GM19467 (cell line): Measurements from ENCODE around the gene NFIA.
"Not testable (repeated sequence)": the region's sequence is repeated elsewhere in the genome, so short reads cannot be mapped to it uniquely, and the experiment has no call there.

Experiments used
- ATAC-seq: cut with Tn5 transposase; IDR thresholded peaks from one replicate; pipeline ENCODE4 v1.9.1; 2021; ENCODE audit warnings: mild to moderate bottlenecking, moderate library complexity; ENCODE audit not compliant: unreplicated experiment

Gene NFIA

DNA sequence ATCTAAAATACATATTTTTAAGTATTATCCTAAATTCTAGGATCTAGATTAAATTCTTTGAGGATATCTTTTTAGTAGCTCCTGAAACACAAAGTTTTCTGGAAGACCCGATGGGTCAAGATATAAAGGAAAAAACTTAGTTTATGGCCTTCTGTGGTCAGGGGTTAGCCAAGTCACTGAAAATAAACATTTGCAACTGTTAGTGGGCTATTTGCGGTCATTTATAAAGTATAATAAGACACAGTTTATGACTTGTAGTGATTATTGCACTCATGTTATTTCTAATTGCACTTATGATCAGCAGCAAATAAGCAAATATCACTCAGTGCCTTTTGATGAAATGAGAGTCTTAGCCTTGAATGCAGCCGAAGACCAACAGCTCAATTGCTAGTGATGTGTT lies 183.3 kb downstream of the NFIA start:
- ATAC-seq: no peak

- ATAC-seq: no peak
These were observed 184.4 kb downstream of the NFIA start for GRCh38 chr1:61266738-61267137.

GRCh38 chr1:61268546-61269240 lies 186.3 kb downstream of the NFIA start:
- ATAC-seq: no peak

DNA sequence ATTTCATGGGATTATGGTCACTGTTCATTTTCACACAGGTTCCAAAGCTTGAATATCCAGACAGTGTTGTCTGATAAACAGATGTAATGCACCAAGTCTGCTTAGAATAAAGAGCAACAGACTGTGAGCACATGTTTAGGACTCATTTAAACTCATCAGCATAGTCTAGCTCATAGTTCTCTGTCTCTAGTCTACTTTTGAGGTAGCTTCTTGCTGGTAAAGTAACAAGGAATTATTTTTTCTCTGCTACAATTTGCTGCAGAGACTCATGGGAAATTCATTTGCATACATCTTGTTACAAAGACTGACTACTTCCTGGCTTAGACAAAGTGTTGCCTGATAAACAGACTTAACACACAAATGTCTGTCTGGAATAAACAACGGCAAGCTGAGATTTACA lies 187.2 kb downstream of the NFIA start:
- no peak for ATAC-seq

DNA sequence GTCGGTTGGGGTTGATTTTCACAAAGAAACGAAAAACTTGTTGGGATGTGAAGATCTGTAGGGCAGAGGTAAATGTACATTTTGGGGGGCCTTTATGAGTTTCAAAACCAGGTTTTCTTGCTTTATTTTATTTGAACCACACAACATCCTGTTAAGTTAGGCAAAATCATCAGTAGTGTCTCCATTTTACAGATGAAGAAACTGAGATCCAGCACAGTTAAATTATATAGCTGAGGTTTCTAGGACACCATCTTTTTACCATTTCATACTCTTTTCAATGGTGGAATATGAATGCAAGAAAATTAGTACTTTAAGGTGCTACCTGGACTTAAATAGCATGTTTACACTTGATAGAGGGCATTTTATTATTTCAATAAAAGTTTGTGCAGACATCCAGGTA lies 187.7 kb downstream of the NFIA start:
- no peak for ATAC-seq

GRCh38 chr1:61270761-61271411 lies 188.5 kb downstream of the NFIA start:
- ATAC-seq: no peak

DNA sequence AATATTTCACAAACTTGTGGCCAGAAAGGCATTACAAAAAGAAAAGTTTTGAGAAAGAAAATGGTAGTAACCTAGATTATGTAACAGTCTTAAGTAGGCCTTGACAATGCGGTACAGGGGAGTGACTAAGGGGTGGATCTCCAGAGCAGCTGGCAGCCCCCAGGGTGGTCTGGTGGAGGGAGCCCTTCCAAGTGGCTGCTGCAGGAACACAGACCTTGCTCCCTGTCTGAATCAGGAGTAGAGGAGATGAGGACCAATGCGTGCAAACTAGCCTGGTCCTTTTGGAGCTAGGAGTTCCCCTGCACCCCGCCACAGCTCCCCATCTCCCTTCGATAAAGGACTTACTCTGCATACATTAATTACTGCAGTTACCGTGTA lies 189.0 kb downstream of the NFIA start:
- no peak for ATAC-seq

GRCh38 chr1:61273167-61273705 lies 190.9 kb downstream of the NFIA start:
- ATAC-seq: no peak

GRCh38 chr1:61273861-61274260 lies 191.5 kb downstream of the NFIA start:
- no peak for ATAC-seq

GRCh38 chr1:61274939-61275338 lies 192.6 kb downstream of the NFIA start:
- ATAC-seq: no peak

DNA sequence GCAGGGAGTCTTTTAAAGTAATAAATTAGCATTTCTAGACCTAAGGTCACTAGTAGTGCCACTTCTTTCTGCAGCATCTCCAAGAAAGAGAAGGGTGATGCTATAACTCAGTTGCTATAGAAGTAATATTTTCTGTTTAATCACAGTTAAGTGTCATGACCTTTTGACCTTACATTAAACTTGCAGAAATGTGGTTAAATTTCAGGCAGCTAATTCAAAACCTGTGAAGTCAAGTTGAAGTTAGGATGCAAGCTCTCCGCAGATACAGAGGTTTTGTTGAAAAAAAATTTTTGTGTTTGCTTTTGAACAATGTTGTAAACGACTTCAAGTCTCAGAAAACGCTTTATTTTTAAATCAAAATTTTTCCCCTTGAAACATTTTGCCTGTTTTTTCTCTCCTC lies 193.9 kb downstream of the NFIA start:
- no peak for ATAC-seq

DNA sequence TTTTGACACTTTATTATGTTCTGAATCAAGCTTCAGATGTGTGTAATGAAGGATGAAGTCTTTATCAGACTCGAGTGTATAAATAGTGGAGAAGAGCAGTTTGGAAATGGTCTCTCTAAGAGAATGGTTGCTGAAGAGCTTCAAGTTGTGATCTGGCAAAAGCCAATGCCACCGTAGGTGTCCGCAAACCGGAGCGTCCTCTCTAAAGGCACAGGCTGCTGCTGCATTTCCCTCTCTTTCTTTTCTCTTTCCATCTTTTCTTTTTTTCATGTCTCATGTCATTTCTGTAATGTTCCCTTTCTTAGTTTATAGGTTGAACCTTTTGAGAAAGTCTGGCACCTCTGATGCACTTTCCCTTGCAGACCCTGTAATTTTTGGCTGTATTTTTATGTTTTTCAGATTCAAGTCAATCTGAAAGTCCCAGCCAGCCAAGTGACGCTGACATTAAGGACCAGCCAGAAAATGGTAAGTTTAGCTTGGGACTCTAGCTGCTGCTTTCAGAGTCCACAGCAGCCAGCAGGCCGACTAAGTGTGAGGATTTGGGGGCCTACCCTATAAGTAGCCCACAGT lies 194.8 kb downstream of the NFIA start:
- no peak for ATAC-seq

DNA sequence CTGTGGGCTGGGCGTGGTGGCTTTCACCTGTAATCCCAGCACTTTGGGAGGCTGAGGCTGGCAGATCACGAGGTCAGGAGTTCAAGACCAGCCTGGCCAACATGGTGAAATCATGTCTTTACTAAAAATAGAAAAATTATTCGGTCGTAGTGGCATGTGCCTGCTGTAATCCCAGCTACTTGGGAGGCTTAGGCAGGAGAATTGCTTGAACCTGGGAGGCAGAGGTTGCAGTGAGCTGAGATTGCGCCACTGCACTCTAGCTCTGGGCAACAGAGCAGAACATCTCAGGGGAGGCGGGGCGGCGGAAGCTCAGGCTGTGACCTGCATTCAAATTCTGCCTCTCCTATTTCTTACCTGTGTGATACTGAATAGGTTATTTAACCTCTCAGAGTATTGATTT lies 196.1 kb downstream of the NFIA start:
- not testable (repeated sequence) for ATAC-seq

GRCh38 chr1:61278966-61279365 lies 196.6 kb downstream of the NFIA start:
- no peak for ATAC-seq

GRCh38 chr1:61279570-61279969 lies 197.2 kb downstream of the NFIA start:
- ATAC-seq: no peak

GRCh38 chr1:61280452-61280851 lies 198.1 kb downstream of the NFIA start:
- ATAC-seq: no peak

GRCh38 chr1:61282387-61282786 lies 200.0 kb downstream of the NFIA start:
- ATAC-seq: no peak

GRCh38 chr1:61284248-61284854 lies 202.0 kb downstream of the NFIA start:
- ATAC-seq: no peak

- ATAC-seq: no peak
These were observed 202.6 kb downstream of the NFIA start for GRCh38 chr1:61284936-61285335.

DNA sequence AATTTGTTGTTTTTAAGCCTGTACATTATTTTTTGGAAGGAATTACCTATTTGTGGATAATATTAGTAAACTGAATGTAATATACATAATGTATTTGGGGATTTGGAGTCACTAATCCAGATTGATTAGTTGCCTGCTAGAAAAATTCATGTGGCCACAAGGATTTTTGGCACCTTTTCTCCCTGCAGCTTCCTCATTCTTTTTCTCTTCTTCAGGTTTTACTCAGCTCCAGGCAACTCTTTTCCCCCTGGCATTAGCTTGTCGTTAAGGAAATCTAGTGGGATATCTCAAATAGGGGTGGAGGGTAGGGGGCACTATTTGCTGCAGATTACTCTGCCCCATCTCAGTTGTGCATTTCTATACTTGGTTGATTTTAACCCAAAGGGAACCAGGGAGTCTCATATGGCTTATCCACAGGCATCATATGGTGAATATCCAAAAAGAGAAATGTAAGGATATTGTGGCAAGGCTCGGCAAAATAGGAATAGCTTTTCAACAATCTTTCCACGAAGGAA lies 203.1 kb downstream of the NFIA start:
- no peak for ATAC-seq

DNA sequence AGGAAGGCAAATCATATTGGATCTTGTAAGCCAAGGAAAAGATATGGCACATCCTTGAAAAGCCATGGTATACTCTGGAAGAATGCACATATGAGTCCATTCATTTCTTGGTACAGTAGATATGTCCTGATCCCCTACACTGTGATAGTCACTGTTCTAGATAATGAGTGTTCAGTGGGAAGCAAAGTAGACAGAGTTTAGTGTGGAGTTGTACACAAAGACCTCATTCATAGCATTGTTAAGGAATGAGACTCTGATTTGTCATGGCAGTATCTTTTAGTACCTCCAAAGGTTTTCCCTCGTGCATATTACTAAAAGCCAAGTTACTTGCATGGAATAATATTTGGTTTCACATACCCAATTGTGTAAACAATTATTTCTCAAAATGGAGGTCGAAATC lies 204.7 kb downstream of the NFIA start:
- ATAC-seq: no peak

DNA sequence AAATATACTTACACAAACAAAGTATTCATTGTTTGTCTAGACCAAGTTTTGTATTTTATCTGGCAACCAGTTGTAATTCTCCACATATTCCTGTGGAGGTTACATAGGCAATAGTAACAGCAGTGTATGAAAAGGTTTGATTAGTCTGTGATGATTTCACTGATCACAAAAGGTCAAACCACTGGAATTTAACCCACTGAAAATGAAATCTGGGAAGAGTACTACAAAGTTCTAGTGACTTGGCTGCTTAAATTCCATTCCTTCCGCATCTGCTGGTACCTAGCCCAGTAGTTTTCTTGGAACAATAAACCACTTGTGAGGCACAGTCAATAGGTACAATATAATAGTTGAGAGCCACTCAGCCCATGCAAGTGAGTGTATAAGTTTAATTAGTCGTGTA lies 205.4 kb downstream of the NFIA start:
- ATAC-seq: no peak
